H9 (cell line): Measurements from ENCODE around the gene ALB. TPM values are rescaled to one million over a fixed set of nuclear protein-coding genes. Genes with fewer than 3 reads are reported as not detected.

Experiments
- DNase-seq: peaks from one replicate; pipeline ENCODE4 v3.0.0-alpha.2; 2017
- H2AFZ ChIP-seq: one replicate; pipeline ENCODE4 v1.6.1; 2013; ENCODE audit warnings: mild to moderate bottlenecking, low read length, control low read depth, moderate library complexity
- H2AK5ac ChIP-seq: 2 replicates; pipeline ENCODE4 v1.6.1; 2013; ENCODE audit warnings: low read length, control low read depth, mixed read lengths; ENCODE audit not compliant: insufficient read length
- H2BK120ac ChIP-seq: one replicate; pipeline ENCODE4 v1.6.1; 2013; ENCODE audit warnings: low read depth, mild to moderate bottlenecking, low read length, control low read depth, inconsistent platforms; ENCODE audit not compliant: poor library complexity, severe bottlenecking
- H2BK12ac ChIP-seq: 2 replicates; pipeline ENCODE4 v1.6.1; 2013; ENCODE audit warnings: low read length, control low read depth, mixed read lengths, low read depth; ENCODE audit not compliant: insufficient read length
- H2BK15ac ChIP-seq: 2 replicates; pipeline ENCODE4 v1.6.1; 2013; ENCODE audit warnings: low read depth, low read length, control low read depth
- H2BK20ac ChIP-seq: one replicate; pipeline ENCODE4 v1.6.1; 2013; ENCODE audit warnings: low read depth, mild to moderate bottlenecking, low read length, control low read depth, inconsistent platforms; ENCODE audit not compliant: poor library complexity, severe bottlenecking
- H2BK5ac ChIP-seq: 2 replicates; pipeline ENCODE4 v1.6.1; 2013; ENCODE audit warnings: low read length, control low read depth, mixed read lengths; ENCODE audit not compliant: insufficient read length
- H3K14ac ChIP-seq: 2 replicates; pipeline ENCODE4 v1.6.1; 2013; ENCODE audit warnings: low read length, control low read depth; ENCODE audit not compliant: insufficient read depth
- H3K18ac ChIP-seq: 2 replicates; pipeline ENCODE4 v1.6.1; 2013; ENCODE audit warnings: low read depth, mild to moderate bottlenecking, mixed read lengths, low read length, control low read depth; ENCODE audit not compliant: insufficient read length
- H3K23ac ChIP-seq: 2 replicates; pipeline ENCODE4 v1.6.1; 2013; ENCODE audit warnings: low read length, control low read depth, mixed read lengths, low read depth; ENCODE audit not compliant: insufficient read length
- H3K23me2 ChIP-seq: 2 replicates; pipeline ENCODE4 v1.6.1; 2013; ENCODE audit warnings: low read depth, mild to moderate bottlenecking, mixed read lengths, low read length, control low read depth; ENCODE audit not compliant: insufficient read length, poor library complexity, severe bottlenecking
- H3K27ac ChIP-seq: 2 replicates; pipeline ENCODE4 v1.5.1; 2013; ENCODE audit warnings: low read length, control low read depth, mixed read lengths, low read depth; ENCODE audit not compliant: insufficient read length
- H3K27me3 ChIP-seq: 2 replicates; pipeline ENCODE4 v1.6.1; 2013; ENCODE audit warnings: low read length, control low read depth, inconsistent platforms; ENCODE audit not compliant: insufficient read depth
- H3K4ac ChIP-seq: 2 replicates; pipeline ENCODE4 v1.6.1; 2013; ENCODE audit warnings: low read depth, mild to moderate bottlenecking, control low read depth, inconsistent platforms, low read length, moderate library complexity
- H3K4me1 ChIP-seq: 2 replicates; pipeline ENCODE4 v1.6.1; 2013; ENCODE audit warnings: low read length, control low read depth, inconsistent platforms; ENCODE audit not compliant: insufficient read depth
- H3K4me2 ChIP-seq: 2 replicates; pipeline ENCODE4 v1.6.1; 2013; ENCODE audit warnings: low read length, control low read depth, mixed read lengths; ENCODE audit not compliant: insufficient read length, insufficient read depth
- H3K56ac ChIP-seq: 2 replicates; pipeline ENCODE4 v1.6.1; 2013; ENCODE audit warnings: low read depth, mild to moderate bottlenecking, mixed read lengths, low read length, control low read depth; ENCODE audit not compliant: insufficient read length
- H3K79me1 ChIP-seq: 2 replicates; pipeline ENCODE4 v1.6.1; 2013; ENCODE audit warnings: low read depth, mild to moderate bottlenecking, moderate library complexity, low read length, control low read depth, inconsistent platforms; ENCODE audit not compliant: insufficient read depth, poor library complexity, severe bottlenecking
- H3K79me2 ChIP-seq: 2 replicates; pipeline ENCODE4 v1.6.1; 2013; ENCODE audit warnings: low read length, control low read depth, inconsistent platforms; ENCODE audit not compliant: insufficient read depth
- H3K9ac ChIP-seq: 2 replicates; pipeline ENCODE4 v1.6.1; 2013; ENCODE audit warnings: low read length, control low read depth, mixed read lengths; ENCODE audit not compliant: insufficient read length; ENCODE audit errors: extremely low read depth
- H3K9me3 ChIP-seq: one replicate; pipeline ENCODE4 v1.6.1; 2013; ENCODE audit warnings: low read depth, low read length, inconsistent platforms; ENCODE audit not compliant: control insufficient read depth
- H3T11ph ChIP-seq: one replicate; pipeline ENCODE4 v1.6.1; 2013; ENCODE audit warnings: mild to moderate bottlenecking, low read length, control low read depth, inconsistent platforms
- H4K20me1 ChIP-seq: one replicate; pipeline ENCODE4 v1.6.1; 2013; ENCODE audit not compliant: control insufficient read depth, insufficient read length, insufficient read depth
- H4K5ac ChIP-seq: 2 replicates; pipeline ENCODE4 v1.6.1; 2013; ENCODE audit warnings: low read depth, mild to moderate bottlenecking, mixed read lengths, low read length, control low read depth; ENCODE audit not compliant: insufficient read length
- H4K8ac ChIP-seq: replicated peaks from 2 replicates; pipeline ENCODE4 v1.6.1; 2013; ENCODE audit warnings: low read length, control low read depth, mixed read lengths, low read depth; ENCODE audit not compliant: insufficient read length
- H4K91ac ChIP-seq: 2 replicates; pipeline ENCODE4 v1.6.1; 2013; ENCODE audit warnings: low read depth, mild to moderate bottlenecking, moderate library complexity, mixed read lengths, low read length, control low read depth; ENCODE audit not compliant: insufficient read length
- H3K27ac Mint-ChIP-seq, 3 experiments: 2 replicates in 2 of 3; 3 replicates in 1 of 3; pipeline ENCODE4 v1.8.0; 2020 to 2021; ENCODE audit warnings: mixed read lengths in 3 of 3, mild to moderate bottlenecking in 1 of 3, moderate library complexity in 1 of 3
- H3K27me3 Mint-ChIP-seq: 2 replicates; pipeline ENCODE4 v1.8.0; 2021; ENCODE audit warnings: low read depth, mild to moderate bottlenecking, moderate library complexity, mixed read lengths
- H3K36me3 Mint-ChIP-seq, 3 experiments: 2 replicates in 2 of 3; 3 replicates in 1 of 3; pipeline ENCODE4 v1.8.0; 2020 to 2021; ENCODE audit warnings: low read depth in 3 of 3, mixed read lengths in 3 of 3; ENCODE audit not compliant: insufficient read depth in 1 of 3
- H3K4me1 Mint-ChIP-seq, 2 experiments: 2 replicates each; pipeline ENCODE4 v1.8.0; 2020; ENCODE audit warnings: mixed read lengths in 2 of 2
- H3K4me3 Mint-ChIP-seq, 2 experiments: 2 replicates in 1 of 2; 3 replicates in 1 of 2; pipeline ENCODE4 v1.8.0; 2020 to 2021; ENCODE audit warnings: mild to moderate bottlenecking in 2 of 2, mixed read lengths in 2 of 2, moderate library complexity in 1 of 2
- H3K9me3 Mint-ChIP-seq, 2 experiments: 2 replicates in 1 of 2; 3 replicates in 1 of 2; pipeline ENCODE4 v1.8.0; 2020; ENCODE audit warnings: mild to moderate bottlenecking in 2 of 2, mixed read lengths in 2 of 2, moderate library complexity in 1 of 2
- CTCF ChIP-seq: fragments of 200-600 bp; sonication (generic); conservative IDR thresholded peaks from 3 replicates; pipeline ENCODE4 v1.8.0; 2021; ENCODE audit warnings: antibody characterized with exemption, mild to moderate bottlenecking
- total RNA-seq: library from RNA; stranded (reverse); gene quantifications from 2 replicates; pipeline ENCODE4 v1.2.1, GENCODE V29; 2021

Gene ALB
- total RNA-seq, 1 experiment from 2014 or later: not detected

GRCh38 chr4:73437558-73437956 is 33.5 kb downstream of the ALB start:
- Histone ChIP-seq H3K23ac (no peak overlapping the region), H3K23me2 (no peaks in the 10 kb centered on the region), H3K4me2 (no peak overlapping the region), H3K79me2 (no peaks in the 10 kb centered on the region), H3K56ac (no peak overlapping the region), H3K9ac (no peak overlapping the region), H2BK20ac (no peak overlapping the region), H4K5ac (no peak overlapping the region), H2BK120ac (no peak overlapping the region), H3T11ph (no peak overlapping the region), H2BK15ac (no peak overlapping the region), H3K18ac (no peak overlapping the region), H2BK12ac (no peak overlapping the region), H2AFZ (no peak overlapping the region), H3K27me3 (no peaks in the 10 kb centered on the region), H3K4me1 (no peaks in the 10 kb centered on the region), H2AK5ac (no peak overlapping the region), H3K9me3 (no peaks in the 10 kb centered on the region), H4K20me1 (no peaks in the 10 kb centered on the region), H3K4ac (no peak overlapping the region), H4K8ac (no peak overlapping the region), H2BK5ac (no peak overlapping the region), H3K79me1 (no peaks in the 10 kb centered on the region), H3K14ac (no peak overlapping the region), H3K27ac (no peak overlapping the region), H4K91ac (no peak overlapping the region)
- DNase-seq: no peak
- Mint-ChIP-seq H3K27me3 (no peaks in the 10 kb centered on the region), H3K36me3 (no peaks in the 10 kb centered on the region), H3K4me1 (no peaks in the 10 kb centered on the region), H3K27ac (no peak overlapping the region), H3K4me3 (no peak overlapping the region), H3K9me3 (no peaks in the 10 kb centered on the region)
- TF ChIP-seq CTCF: no peak
